ENCODE results near the gene TFR2.

DNA sequence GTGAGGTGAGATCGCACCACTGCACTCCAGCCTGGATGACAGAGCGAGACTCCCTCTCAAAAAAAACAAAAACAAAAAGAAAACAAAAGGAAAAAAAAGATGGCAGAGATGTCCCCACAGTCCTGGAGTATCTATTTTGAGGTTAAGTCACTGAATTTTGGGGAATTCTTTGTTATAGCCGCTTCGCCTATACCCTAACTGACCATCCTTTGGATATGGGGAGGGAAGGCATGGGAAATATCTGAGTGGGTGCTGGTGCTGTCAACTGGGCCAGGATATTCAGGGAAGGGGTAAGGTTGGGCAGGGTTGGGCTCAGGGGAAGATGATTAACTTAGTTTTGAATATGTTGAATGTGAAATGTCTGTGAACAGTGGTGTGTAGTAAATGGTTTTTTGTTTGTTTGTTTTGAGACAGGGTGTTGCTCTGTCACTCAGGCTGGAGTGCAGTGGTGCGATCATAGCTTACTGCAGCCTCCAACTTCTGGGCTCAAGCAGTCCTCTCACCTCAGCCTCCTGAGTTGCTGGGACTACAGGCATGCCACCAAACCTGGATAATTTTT is 23.9 kb upstream of the TFR2 start:
- TF ChIP-seq ELF1 (tag; IDR thresholded peaks at IDR 0.05) (no peak), ZNF121 (CRISPR knock-in tag; conservative IDR thresholded peaks at IDR 0.05) (no peak), SP2 (IDR thresholded peaks at IDR 0.05; ENCODE audit: extremely low read depth, low read depth, low read length, poor library complexity, severe bottlenecking) (no peak), FOXP1 (CRISPR knock-in tag; IDR thresholded peaks at IDR 0.05) (no peak), EZH2 (IDR thresholded peaks at IDR 0.05; ENCODE audit: borderline replicate concordance, low read depth, low read length) (no peak)
- TF ChIP-seq, protein P1, sequence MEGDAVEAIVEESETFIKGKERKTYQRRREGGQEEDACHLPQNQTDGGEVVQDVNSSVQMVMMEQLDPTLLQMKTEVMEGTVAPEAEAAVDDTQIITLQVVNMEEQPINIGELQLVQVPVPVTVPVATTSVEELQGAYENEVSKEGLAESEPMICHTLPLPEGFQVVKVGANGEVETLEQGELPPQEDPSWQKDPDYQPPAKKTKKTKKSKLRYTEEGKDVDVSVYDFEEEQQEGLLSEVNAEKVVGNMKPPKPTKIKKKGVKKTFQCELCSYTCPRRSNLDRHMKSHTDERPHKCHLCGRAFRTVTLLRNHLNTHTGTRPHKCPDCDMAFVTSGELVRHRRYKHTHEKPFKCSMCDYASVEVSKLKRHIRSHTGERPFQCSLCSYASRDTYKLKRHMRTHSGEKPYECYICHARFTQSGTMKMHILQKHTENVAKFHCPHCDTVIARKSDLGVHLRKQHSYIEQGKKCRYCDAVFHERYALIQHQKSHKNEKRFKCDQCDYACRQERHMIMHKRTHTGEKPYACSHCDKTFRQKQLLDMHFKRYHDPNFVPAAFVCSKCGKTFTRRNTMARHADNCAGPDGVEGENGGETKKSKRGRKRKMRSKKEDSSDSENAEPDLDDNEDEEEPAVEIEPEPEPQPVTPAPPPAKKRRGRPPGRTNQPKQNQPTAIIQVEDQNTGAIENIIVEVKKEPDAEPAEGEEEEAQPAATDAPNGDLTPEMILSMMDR (IDR thresholded peaks at IDR 0.05 in 2 of 3, conservative IDR thresholded peaks at IDR 0.05 in 1 of 3; ENCODE audit: insufficient read depth in 2 of 3, low read depth in 1 of 3, low read length in 3 of 3): no peak
- TF ChIP-seq, protein P2, sequence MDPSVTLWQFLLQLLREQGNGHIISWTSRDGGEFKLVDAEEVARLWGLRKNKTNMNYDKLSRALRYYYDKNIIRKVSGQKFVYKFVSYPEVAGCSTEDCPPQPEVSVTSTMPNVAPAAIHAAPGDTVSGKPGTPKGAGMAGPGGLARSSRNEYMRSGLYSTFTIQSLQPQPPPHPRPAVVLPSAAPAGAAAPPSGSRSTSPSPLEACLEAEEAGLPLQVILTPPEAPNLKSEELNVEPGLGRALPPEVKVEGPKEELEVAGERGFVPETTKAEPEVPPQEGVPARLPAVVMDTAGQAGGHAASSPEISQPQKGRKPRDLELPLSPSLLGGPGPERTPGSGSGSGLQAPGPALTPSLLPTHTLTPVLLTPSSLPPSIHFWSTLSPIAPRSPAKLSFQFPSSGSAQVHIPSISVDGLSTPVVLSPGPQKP (CRISPR knock-in tag; IDR thresholded peaks at IDR 0.05): no peak

Measured in K562 (cell line).